GM23248 (cell line): ENCODE measurements around the gene KLHL10. TPM values are rescaled to one million over a fixed set of nuclear protein-coding genes. Genes with fewer than 3 reads are reported as not detected.
A peak's percentile ranks its signal among the peaks of the same experiment; 100 is the strongest.

Source experiments
- DNase-seq: peaks from one replicate; pipeline ENCODE4 v3.0.0-alpha.2; 2015
- H2AFZ ChIP-seq: fragments of 200-600 bp; sonication (generic); 2 replicates; pipeline ENCODE4 v1.6.1; 2016; ENCODE audit warnings: antibody characterized with exemption
- H3F3A ChIP-seq: fragments of 200-600 bp; sonication (generic); 2 replicates; pipeline ENCODE4 v1.6.1; 2016; ENCODE audit warnings: mild to moderate bottlenecking, antibody characterized with exemption, mixed run types; ENCODE audit not compliant: insufficient read depth
- H3K27ac ChIP-seq: fragments of 200-600 bp; sonication (generic); 2 replicates; pipeline ENCODE4 v1.5.1; 2016; ENCODE audit warnings: mild to moderate bottlenecking
- H3K27me3 ChIP-seq: fragments of 200-600 bp; sonication (generic); replicated peaks from 2 replicates; pipeline ENCODE4 v1.6.1; 2016; ENCODE audit warnings: mild to moderate bottlenecking; ENCODE audit not compliant: insufficient read depth
- H3K36me3 ChIP-seq: fragments of 200-600 bp; sonication (generic); 2 replicates; pipeline ENCODE4 v1.6.1; 2016; ENCODE audit warnings: low read depth, mild to moderate bottlenecking
- H3K4me1 ChIP-seq: fragments of 200-600 bp; sonication (generic); 2 replicates; pipeline ENCODE4 v1.6.1; 2016; ENCODE audit warnings: mild to moderate bottlenecking; ENCODE audit not compliant: insufficient read depth
- H3K4me2 ChIP-seq: fragments of 200-600 bp; sonication (generic); one replicate; pipeline ENCODE4 v1.6.1; 2016; ENCODE audit warnings: mild to moderate bottlenecking; ENCODE audit not compliant: unreplicated experiment
- H3K4me3 ChIP-seq: fragments of 200-600 bp; sonication (generic); 2 replicates; pipeline ENCODE4 v1.5.1; 2016; ENCODE audit warnings: mild to moderate bottlenecking
- H3K79me2 ChIP-seq: fragments of 200-600 bp; sonication (generic); 2 replicates; pipeline ENCODE4 v1.6.1; 2016; ENCODE audit warnings: mild to moderate bottlenecking; ENCODE audit not compliant: insufficient read depth
- H3K9ac ChIP-seq: fragments of 200-600 bp; sonication (generic); 2 replicates; pipeline ENCODE4 v1.6.1; 2016; ENCODE audit warnings: mild to moderate bottlenecking
- H3K9me2 ChIP-seq: fragments of 200-600 bp; sonication (generic); 2 replicates; pipeline ENCODE4 v1.6.1; 2016; ENCODE audit warnings: mixed run types, mild to moderate bottlenecking, moderate library complexity; ENCODE audit not compliant: insufficient read depth
- H3K9me3 ChIP-seq: fragments of 200-600 bp; sonication (generic); one replicate; pipeline ENCODE4 v1.6.1; 2017; ENCODE audit warnings: low read depth
- H4K20me1 ChIP-seq: fragments of 200-600 bp; sonication (generic); 2 replicates; pipeline ENCODE4 v1.6.0; 2016; ENCODE audit not compliant: insufficient read depth
- EZH2 ChIP-seq: fragments of 200-600 bp; sonication (generic); IDR thresholded peaks from 2 replicates; pipeline ENCODE4 v1.6.1; 2018; ENCODE audit warnings: antibody characterized with exemption, mild to moderate bottlenecking; ENCODE audit not compliant: insufficient read depth, poor library complexity, severe bottlenecking
- EZH2phosphoT487 ChIP-seq: fragments of 200-600 bp; sonication (generic); IDR thresholded peaks from 2 replicates; pipeline ENCODE4 v1.6.1; 2018; ENCODE audit warnings: antibody characterized with exemption, moderate library complexity, mild to moderate bottlenecking, low read depth; ENCODE audit not compliant: insufficient read depth
- WGBS, 2 experiments: methylation state at CpG; one replicate each; pipeline ENCODE4 v1.1.6; 2015 to 2017; ENCODE audit warnings: low lambda C conversion rate in 2 of 2, low coverage in 1 of 2; ENCODE audit errors: missing lambda C conversion rate in 2 of 2; 5-methylcytosine and 5-hydroxymethylcytosine counted together
- in situ Hi-C: fragments of 300-500 bp; cut with MboI; formaldehyde crosslinking; loops from 2 replicates; pipeline ENCODE4 v1.15.0; 2020
- polyA plus RNA-seq: library from polyadenylated mRNA; unstranded; fragments of >200 nt; fragmentation: Nextera tagmentation; extraction: Ambion mirVana; gene quantifications from 2 replicates; pipeline ENCODE4 v1.2.1, GENCODE V29; 2016
- total RNA-seq: library from RNA; depleted of rRNA; stranded (reverse); fragments of >200 nt; shearing (Covaris generic); gene quantifications from 2 replicates; pipeline ENCODE4 v1.2.3, GENCODE V29; 2014

The KLHL10 gene
- total and polyA plus RNA-seq, 2 experiments from 2014 or later = 0.09 to 2.3 TPM

- TF ChIP-seq EZH2 (no peak), EZH2phosphoT487 (no peak)
- H3K27me3 ChIP-seq = no peaks in the 10 kb centered on the region
- H3K4me3 ChIP-seq = peak overlapping the region; percentile 92
- H2AFZ ChIP-seq = peak overlapping the region; percentile 87
- H3K9me2 ChIP-seq = no peaks in the 10 kb centered on the region
- H3K4me2 ChIP-seq = peak overlapping the region; percentile 98
- peaks cover 9% of the 10 kb centered on the region; the same call in 1 of the 2 replicates for H3K36me3 ChIP-seq
- peak overlapping the region; percentile 79 for H3K27ac ChIP-seq
- in situ Hi-C loops = no loop called here
- H3F3A ChIP-seq = no peaks in the 10 kb centered on the region
- DNase-seq = peak; percentile 37
- H3K9me3 ChIP-seq = no peaks in the 10 kb centered on the region
- H3K79me2 ChIP-seq = peaks cover 88% of the 10 kb centered on the region
- peaks cover 9% of the 10 kb centered on the region; the same call in 1 of the 2 replicates for H4K20me1 ChIP-seq
- peaks cover 28% of the 10 kb centered on the region for H3K4me1 ChIP-seq
- peak overlapping the region; percentile 97 for H3K9ac ChIP-seq
- WGBS, 2 experiments = 0 to 1% methylated on average over 9 to 12 of the region's 12 CpGs
These were observed 24.4 kb upstream of the KLHL10 start for GRCh38 chr17:41813152-41813680.

- H3K36me3 ChIP-seq = peaks cover 13% of the 10 kb centered on the region; the same call in 1 of the 2 replicates
- H3K27me3 ChIP-seq = no peaks in the 10 kb centered on the region
- 10 to 13% methylated on average over 9 of the region's 9 CpGs for WGBS, 2 experiments
- H3K9me2 ChIP-seq = no peaks in the 10 kb centered on the region
- H3F3A ChIP-seq = no peaks in the 10 kb centered on the region
- in situ Hi-C loops = no loop called here
- H2AFZ ChIP-seq = peak overlapping the region; percentile 87
- H3K27ac ChIP-seq = peak overlapping the region; percentile 79
- TF ChIP-seq EZH2 = no peak
- H3K4me3 ChIP-seq = peak overlapping the region; percentile 92
- peaks cover 88% of the 10 kb centered on the region for H3K79me2 ChIP-seq
- no peaks in the 10 kb centered on the region for H3K9me3 ChIP-seq
- H3K9ac ChIP-seq = peak overlapping the region; percentile 97
- H3K4me1 ChIP-seq = peaks cover 28% of the 10 kb centered on the region
- peak overlapping the region; percentile 98 for H3K4me2 ChIP-seq
- DNase-seq = peak; percentile 63
- peaks cover 9% of the 10 kb centered on the region; the same call in 1 of the 2 replicates for H4K20me1 ChIP-seq
These were observed 23.9 kb upstream of the KLHL10 start for GRCh38 chr17:41813699-41814124.

GRCh38 chr17:41814195-41814594 lies 23.4 kb upstream of the KLHL10 start:
- Histone ChIP-seq H3K9me3 (no peaks in the 10 kb centered on the region), H3K36me3 (peaks cover 13% of the 10 kb centered on the region; the same call in 1 of the 2 replicates), H4K20me1 (peaks cover 9% of the 10 kb centered on the region; the same call in 1 of the 2 replicates), H2AFZ (no peak overlapping the region), H3K27me3 (no peaks in the 10 kb centered on the region), H3K9ac (peak overlapping the region; percentile 97), H3F3A (no peaks in the 10 kb centered on the region), H3K9me2 (no peaks in the 10 kb centered on the region), H3K4me1 (peaks cover 28% of the 10 kb centered on the region), H3K4me2 (peak overlapping the region; percentile 98), H3K79me2 (peaks cover 83% of the 10 kb centered on the region), H3K27ac (peak overlapping the region; percentile 79), H3K4me3 (peak overlapping the region; percentile 92)
- peak; percentile 64 for DNase-seq
- WGBS, 2 experiments = 8 to 19% methylated on average over 1 of the region's 1 CpG
- in situ Hi-C loops = no loop called here
- TF ChIP-seq EZH2phosphoT487 (no peak), EZH2 (no peak)

- in situ Hi-C loops = no loop called here
These were observed 20.8 kb upstream of the KLHL10 start for GRCh38 chr17:41816637-41817320.

More at GRCh38 chr17:41816637-41817320, 20.8 kb upstream of the KLHL10 start:
- Histone ChIP-seq H3K4me2 (no peak overlapping the region), H3K27me3 (no peaks in the 10 kb centered on the region), H3K9me3 (no peaks in the 10 kb centered on the region), H2AFZ (no peak overlapping the region), H3K27ac (no peak overlapping the region), H3K9me2 (no peaks in the 10 kb centered on the region), H3K36me3 (peaks cover 13% of the 10 kb centered on the region; the same call in 1 of the 2 replicates), H4K20me1 (peaks cover 9% of the 10 kb centered on the region; the same call in 1 of the 2 replicates), H3K4me1 (peaks cover 15% of the 10 kb centered on the region), H3K9ac (no peak overlapping the region), H3K79me2 (peaks cover 61% of the 10 kb centered on the region), H3K4me3 (no peak overlapping the region), H3F3A (0 out of 2 replicates have a peak, but pooled peaks cover 9% of the 10 kb centered on the region)
- DNase-seq = no peak
- TF ChIP-seq EZH2 (no peak), EZH2phosphoT487 (no peak)
- 92 to 96% methylated on average over 23 of the region's 23 CpGs for WGBS, 2 experiments
